HS-5 (cell line): Measurements from ENCODE around the gene GPC3.
"Not testable (repeated sequence)": the region's sequence is repeated elsewhere in the genome, so short reads cannot be mapped to it uniquely, and the experiment has no call there.

Experiments
- DNase-seq: peaks from one replicate; pipeline ENCODE4 v3.0.0-alpha.2; 2012; ENCODE audit warnings: low read depth

Gene GPC3

GRCh38 chrX:133762976-133763548 lies 222.3 kb downstream of the GPC3 start:
- not testable (repeated sequence) for DNase-seq

- no peak for DNase-seq
Measured at GRCh38 chrX:133754657-133755056, 230.7 kb downstream of the GPC3 start.

GRCh38 chrX:133749951-133750350 lies 235.4 kb downstream of the GPC3 start:
- no peak for DNase-seq

- no peak for DNase-seq
Measured at GRCh38 chrX:133749370-133749769, 236.0 kb downstream of the GPC3 start.

- DNase-seq = no peak
Measured at GRCh38 chrX:133747196-133747595, 238.2 kb downstream of the GPC3 start.

- DNase-seq = no peak
Measured at GRCh38 chrX:133746593-133746992, 238.8 kb downstream of the GPC3 start.

- DNase-seq = no peak
Measured at GRCh38 chrX:133745349-133745748, 240.0 kb downstream of the GPC3 start.

- no peak for DNase-seq
Measured at GRCh38 chrX:133742602-133743305, 242.6 kb downstream of the GPC3 start.

- DNase-seq = no peak
Measured at GRCh38 chrX:133741303-133741702, 244.1 kb downstream of the GPC3 start.

- no peak for DNase-seq
Measured at GRCh38 chrX:133726642-133727041, 258.8 kb downstream of the GPC3 start.

- DNase-seq = peak; percentile 45
Measured at GRCh38 chrX:133726211-133726630, 259.2 kb downstream of the GPC3 start.

GRCh38 chrX:133723930-133724329 lies 261.5 kb downstream of the GPC3 start:
- no peak for DNase-seq

- no peak for DNase-seq
Measured at GRCh38 chrX:133722756-133723155, 262.6 kb downstream of the GPC3 start.

- DNase-seq = not testable (repeated sequence)
Measured at GRCh38 chrX:133720269-133720668, 265.1 kb downstream of the GPC3 start.

GRCh38 chrX:133715715-133716114 lies 269.7 kb downstream of the GPC3 start:
- DNase-seq = no peak

- no peak for DNase-seq
Measured at GRCh38 chrX:133709501-133709900, 275.9 kb downstream of the GPC3 start.

- no peak for DNase-seq
Measured at GRCh38 chrX:133706890-133707289, 278.5 kb downstream of the GPC3 start.

GRCh38 chrX:133702230-133702629 lies 283.2 kb downstream of the GPC3 start:
- DNase-seq = no peak

- no peak for DNase-seq
Measured at GRCh38 chrX:133699023-133699728, 286.2 kb downstream of the GPC3 start.

- no peak for DNase-seq
Measured at GRCh38 chrX:133698298-133698697, 287.1 kb downstream of the GPC3 start.

GRCh38 chrX:133697656-133698055 lies 287.7 kb downstream of the GPC3 start:
- DNase-seq = no peak

- no peak for DNase-seq
Measured at GRCh38 chrX:133689997-133690599, 295.3 kb downstream of the GPC3 start.

GRCh38 chrX:133685822-133686221 lies 299.6 kb downstream of the GPC3 start:
- DNase-seq = no peak
